ENCODE measurements around the gene MTA1. TPM values are rescaled to one million over a fixed set of nuclear protein-coding genes. Genes with fewer than 3 reads are reported as not detected.

MTA1 gene
- total RNA-seq, 1 donor from 2014 or later = 118 TPM

DNA sequence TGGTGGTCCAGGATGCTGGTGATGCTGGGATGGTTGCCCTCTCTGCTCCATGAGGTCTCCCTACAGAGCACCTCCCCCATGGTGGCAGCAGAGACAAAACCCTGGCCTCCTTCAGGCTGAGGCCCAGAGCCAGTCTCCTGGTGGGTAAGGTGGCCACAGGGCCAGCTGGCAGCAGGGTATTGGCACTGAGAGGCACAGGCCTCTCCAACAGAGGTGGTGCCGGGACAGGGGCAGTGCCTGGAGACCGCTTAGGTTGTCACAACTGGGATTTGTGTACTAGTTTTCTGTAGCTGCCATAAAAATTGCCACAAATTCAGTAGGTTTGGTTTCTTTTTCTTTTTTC, 6.1 kb upstream of the MTA1 start:
- Histone ChIP-seq H3K4me3 (no peak overlapping the region), H3K27me3 (no peaks in the 10 kb centered on the region), H3K27ac (no peak overlapping the region), H3K4me1 (peaks cover 0 to 10% of the 10 kb centered on the region in 2 donors), H3K36me3 (no peaks in the 10 kb centered on the region), H3K9me3 (no peaks in the 10 kb centered on the region)
- DNase-seq (ENCODE audit: low spot score in 2 of 2) = no peak
- TF ChIP-seq, protein P1, sequence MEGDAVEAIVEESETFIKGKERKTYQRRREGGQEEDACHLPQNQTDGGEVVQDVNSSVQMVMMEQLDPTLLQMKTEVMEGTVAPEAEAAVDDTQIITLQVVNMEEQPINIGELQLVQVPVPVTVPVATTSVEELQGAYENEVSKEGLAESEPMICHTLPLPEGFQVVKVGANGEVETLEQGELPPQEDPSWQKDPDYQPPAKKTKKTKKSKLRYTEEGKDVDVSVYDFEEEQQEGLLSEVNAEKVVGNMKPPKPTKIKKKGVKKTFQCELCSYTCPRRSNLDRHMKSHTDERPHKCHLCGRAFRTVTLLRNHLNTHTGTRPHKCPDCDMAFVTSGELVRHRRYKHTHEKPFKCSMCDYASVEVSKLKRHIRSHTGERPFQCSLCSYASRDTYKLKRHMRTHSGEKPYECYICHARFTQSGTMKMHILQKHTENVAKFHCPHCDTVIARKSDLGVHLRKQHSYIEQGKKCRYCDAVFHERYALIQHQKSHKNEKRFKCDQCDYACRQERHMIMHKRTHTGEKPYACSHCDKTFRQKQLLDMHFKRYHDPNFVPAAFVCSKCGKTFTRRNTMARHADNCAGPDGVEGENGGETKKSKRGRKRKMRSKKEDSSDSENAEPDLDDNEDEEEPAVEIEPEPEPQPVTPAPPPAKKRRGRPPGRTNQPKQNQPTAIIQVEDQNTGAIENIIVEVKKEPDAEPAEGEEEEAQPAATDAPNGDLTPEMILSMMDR (IDR thresholded peaks at IDR 0.05) = no peak
- intact Hi-C loops (cut with DNase I) = loop anchor here (10.0 kb wide), 1 partner anchor 169 kb away; the partner anchor contains the start of gene BTBD6

DNA sequence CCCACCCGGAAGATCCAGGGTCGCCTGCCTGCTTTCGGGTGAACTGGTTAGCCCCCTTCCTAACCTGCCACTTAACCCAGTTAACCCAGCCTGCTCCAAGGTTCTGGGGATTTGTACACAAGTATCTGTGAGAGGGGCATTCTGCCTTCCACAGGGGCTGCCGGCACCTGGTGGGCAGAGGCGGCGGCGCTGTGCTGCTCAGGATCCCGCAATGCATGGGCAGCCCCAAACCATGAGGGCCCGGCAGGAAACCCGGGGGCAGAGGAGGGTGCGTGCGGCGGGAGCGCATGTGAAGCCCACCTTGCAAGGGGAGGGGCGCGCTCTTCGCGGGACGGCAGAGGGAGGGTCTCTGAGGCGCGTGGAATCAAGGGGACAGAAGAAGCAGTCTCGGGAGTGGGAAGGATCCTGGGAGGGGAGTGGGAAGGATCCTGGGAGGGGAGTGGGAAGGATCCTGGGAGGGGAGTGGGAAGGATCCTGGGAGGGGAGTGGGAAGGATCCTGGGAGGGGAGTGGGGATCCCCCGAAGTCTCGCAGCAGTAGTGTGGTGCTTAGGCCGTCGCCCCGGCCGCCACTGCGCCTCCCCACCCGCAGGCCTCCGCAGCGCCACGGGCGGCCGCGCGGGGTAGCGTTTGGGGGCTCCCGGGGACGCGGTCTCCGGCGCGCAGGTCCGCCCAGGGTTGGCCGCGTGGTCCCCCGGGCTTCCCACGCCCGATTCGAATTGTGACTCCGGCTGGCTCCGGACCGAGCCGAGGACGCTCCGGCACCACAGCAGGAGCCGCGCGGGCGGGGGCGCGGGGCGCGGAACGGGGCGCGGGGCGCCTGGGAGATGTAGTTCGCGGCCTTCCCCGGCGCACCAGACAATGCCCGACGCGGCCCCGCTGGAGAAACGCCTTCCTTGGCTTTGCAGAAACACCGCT, 4.9 kb upstream of the MTA1 start:
- no peaks in the 10 kb centered on the region for H3K27me3 ChIP-seq
- peaks cover 0 to 18% of the 10 kb centered on the region in 2 donors for H3K4me1 ChIP-seq
- peak overlapping the region; percentile 55 to 71 for H3K4me3 ChIP-seq
- TF ChIP-seq, protein P1 (IDR thresholded peaks at IDR 0.05) = peak; percentile 49 to 80 (median 69)
- peak; percentile 27 to 85 for DNase-seq (ENCODE audit: low spot score in 2 of 2)
- intact Hi-C loops (cut with DNase I) = loop anchor here (2.0 to 10.0 kb wide), 3 partner anchors 16 to 170 kb away; partner anchors contain the start of genes BTBD6, CRIP2 and TEX22
- H3K36me3 ChIP-seq = no peaks in the 10 kb centered on the region
- H3K9me3 ChIP-seq = no peaks in the 10 kb centered on the region
- peak overlapping the region; percentile 36 to 62 for H3K27ac ChIP-seq

DNA sequence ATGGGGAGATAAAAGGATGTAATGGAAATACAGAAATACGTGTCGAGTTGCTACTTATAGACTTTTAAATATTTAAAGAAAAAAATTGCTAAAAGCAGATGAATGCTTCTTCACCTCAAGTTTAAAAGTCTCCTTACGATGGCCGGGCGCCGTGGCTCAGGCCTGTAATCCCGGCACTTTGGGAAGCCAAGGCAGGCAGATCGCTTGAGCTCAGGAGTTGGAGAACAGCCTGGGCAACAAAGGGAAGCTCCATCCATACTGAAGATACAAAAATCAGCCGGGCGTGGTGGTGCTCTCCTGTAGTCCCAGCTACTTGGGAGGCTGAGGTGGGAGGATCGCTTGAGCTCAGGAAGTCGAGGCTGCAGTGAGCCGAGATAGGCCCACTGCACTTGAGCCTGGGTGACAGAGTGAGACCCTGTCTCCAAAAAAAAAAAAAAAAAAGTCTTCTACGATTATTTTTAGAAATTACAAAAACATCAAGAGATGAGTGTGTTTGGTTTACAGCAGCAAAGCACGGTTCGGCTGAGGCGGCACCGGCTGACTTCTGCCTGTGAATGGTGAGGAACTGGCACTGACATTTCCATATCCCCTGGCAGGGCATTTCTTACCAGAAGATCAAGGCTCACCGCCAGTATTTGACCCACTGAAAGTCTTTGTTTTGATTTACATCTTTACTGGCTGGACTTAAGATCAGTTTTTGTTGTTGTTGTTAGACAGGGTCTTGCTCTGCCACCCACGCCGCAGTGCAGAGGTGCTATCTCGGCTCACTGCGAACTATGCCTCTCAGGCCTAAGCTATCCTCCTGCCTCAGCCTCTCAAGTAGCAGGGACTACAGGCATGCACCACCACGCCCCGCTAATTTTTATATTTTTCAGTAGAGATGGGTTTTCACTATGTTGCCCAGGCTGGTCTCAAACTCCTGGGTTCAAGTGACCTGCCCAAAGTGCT, 3.9 kb upstream of the MTA1 start:
- DNase-seq (ENCODE audit: low spot score in 2 of 2) = no peak
- H3K9me3 ChIP-seq = no peaks in the 10 kb centered on the region
- H3K27ac ChIP-seq = peak overlapping the region; percentile 36 to 62
- H3K36me3 ChIP-seq = no peaks in the 10 kb centered on the region
- TF ChIP-seq, protein P1 (IDR thresholded peaks at IDR 0.05) = no peak
- intact Hi-C loops (cut with DNase I) = loop anchor here (2.0 to 10.0 kb wide), 3 partner anchors 17 to 171 kb away; partner anchors contain the start of genes BTBD6, CRIP2 and TEX22
- peaks cover 5 to 18% of the 10 kb centered on the region in 2 donors for H3K4me1 ChIP-seq
- H3K27me3 ChIP-seq = no peaks in the 10 kb centered on the region
- peak overlapping the region; percentile 55 to 71 for H3K4me3 ChIP-seq

GRCh38 chr14:105416671-105417070, 3.0 kb upstream of the MTA1 start:
- Histone ChIP-seq H3K27ac (no peak overlapping the region), H3K36me3 (no peaks in the 10 kb centered on the region), H3K4me1 (peaks cover 10 to 27% of the 10 kb centered on the region in 2 donors), H3K9me3 (no peaks in the 10 kb centered on the region), H3K27me3 (no peaks in the 10 kb centered on the region), H3K4me3 (no peak overlapping the region)
- no peak for DNase-seq (ENCODE audit: low spot score in 2 of 2)
- TF ChIP-seq, protein P1 (IDR thresholded peaks at IDR 0.05) = no peak
- intact Hi-C loops (cut with DNase I) = loop anchor here (10.0 kb wide), 1 partner anchor 172 kb away; the partner anchor contains the start of gene BTBD6

- Histone ChIP-seq H3K36me3 (no peaks in the 10 kb centered on the region), H3K4me1 (peaks cover 10 to 32% of the 10 kb centered on the region in 2 donors), H3K27me3 (no peaks in the 10 kb centered on the region), H3K27ac (no peak overlapping the region), H3K4me3 (no peak overlapping the region), H3K9me3 (no peaks in the 10 kb centered on the region)
- intact Hi-C loops (cut with DNase I) = loop anchor here (2.0 to 10.0 kb wide), 3 partner anchors 63 to 173 kb away; partner anchors contain the start of genes BTBD6 and TEDC1
- TF ChIP-seq, protein P1 (IDR thresholded peaks at IDR 0.05) = no peak
- DNase-seq (ENCODE audit: low spot score in 2 of 2) = no peak
These were observed 1.9 kb upstream of the MTA1 start for GRCh38 chr14:105417690-105418121.
